Stimulated activated CD4-positive, alpha-beta T cell treated with anti-CD3 and anti-CD28 coated beads, Interleukin-2, amount 100 ng/mL, for 4 hours (primary cell): ENCODE measurements around the gene USPL1.

Source experiments
- DNase-seq: peaks from one replicate; pipeline ENCODE4 v3.0.0-alpha.2; 2020; ENCODE audit warnings: low read depth

The USPL1 gene

GRCh38 chr13:30659980-30660379 lies 42.3 kb downstream of the USPL1 start:
- no peak for DNase-seq

GRCh38 chr13:30660796-30661195 lies 43.1 kb downstream of the USPL1 start:
- no peak for DNase-seq

- no peak for DNase-seq
These were observed 47.1 kb downstream of the USPL1 start for GRCh38 chr13:30664689-30665275.

- no peak for DNase-seq
These were observed 47.9 kb downstream of the USPL1 start for GRCh38 chr13:30665638-30666037.

- DNase-seq: no peak
These were observed 48.4 kb downstream of the USPL1 start for GRCh38 chr13:30666113-30666512.

- DNase-seq: no peak
These were observed 49.3 kb downstream of the USPL1 start for GRCh38 chr13:30667014-30667413.

GRCh38 chr13:30668312-30668711 lies 50.6 kb downstream of the USPL1 start:
- DNase-seq: no peak

GRCh38 chr13:30671271-30671815 lies 53.6 kb downstream of the USPL1 start:
- DNase-seq: no peak

GRCh38 chr13:30673669-30674521 lies 56.2 kb downstream of the USPL1 start:
- peak; percentile 81 for DNase-seq

GRCh38 chr13:30675717-30676116 lies 58.0 kb downstream of the USPL1 start:
- no peak for DNase-seq

GRCh38 chr13:30676672-30677071 lies 59.0 kb downstream of the USPL1 start:
- no peak for DNase-seq

GRCh38 chr13:30679483-30680330 lies 62.0 kb downstream of the USPL1 start:
- DNase-seq: no peak

GRCh38 chr13:30681843-30682242 lies 64.1 kb downstream of the USPL1 start:
- DNase-seq: no peak

GRCh38 chr13:30685320-30685859 lies 67.7 kb downstream of the USPL1 start:
- no peak for DNase-seq

GRCh38 chr13:30685987-30686386 lies 68.3 kb downstream of the USPL1 start:
- DNase-seq: no peak

- no peak for DNase-seq
These were observed 69.9 kb downstream of the USPL1 start for GRCh38 chr13:30687601-30688000.

- no peak for DNase-seq
These were observed 72.0 kb downstream of the USPL1 start for GRCh38 chr13:30689752-30690151.

GRCh38 chr13:30690282-30691188 lies 72.8 kb downstream of the USPL1 start:
- no peak for DNase-seq

GRCh38 chr13:30692113-30692512 lies 74.4 kb downstream of the USPL1 start:
- no peak for DNase-seq

GRCh38 chr13:30696278-30697176 lies 78.8 kb downstream of the USPL1 start:
- no peak for DNase-seq
